GM18951 (cell line): ENCODE results near the gene EPS15.

Experiments
- POLR2A ChIP-seq: IDR thresholded peaks from 4 replicates; pipeline ENCODE4 v1.6.1; 2011; ENCODE audit warnings: mild to moderate bottlenecking; ENCODE audit not compliant: insufficient read length, insufficient read depth; ENCODE audit errors: extremely low read depth
- in situ Hi-C: fragments of 300-500 bp; cut with MboI; formaldehyde crosslinking; loops from one replicate; pipeline ENCODE4 v1.12.0; 2022; ENCODE audit warnings: low sequenced_read_pairs, mixed read lengths, inconsistent platforms; ENCODE audit not compliant: unreplicated experiment

Gene EPS15

DNA sequence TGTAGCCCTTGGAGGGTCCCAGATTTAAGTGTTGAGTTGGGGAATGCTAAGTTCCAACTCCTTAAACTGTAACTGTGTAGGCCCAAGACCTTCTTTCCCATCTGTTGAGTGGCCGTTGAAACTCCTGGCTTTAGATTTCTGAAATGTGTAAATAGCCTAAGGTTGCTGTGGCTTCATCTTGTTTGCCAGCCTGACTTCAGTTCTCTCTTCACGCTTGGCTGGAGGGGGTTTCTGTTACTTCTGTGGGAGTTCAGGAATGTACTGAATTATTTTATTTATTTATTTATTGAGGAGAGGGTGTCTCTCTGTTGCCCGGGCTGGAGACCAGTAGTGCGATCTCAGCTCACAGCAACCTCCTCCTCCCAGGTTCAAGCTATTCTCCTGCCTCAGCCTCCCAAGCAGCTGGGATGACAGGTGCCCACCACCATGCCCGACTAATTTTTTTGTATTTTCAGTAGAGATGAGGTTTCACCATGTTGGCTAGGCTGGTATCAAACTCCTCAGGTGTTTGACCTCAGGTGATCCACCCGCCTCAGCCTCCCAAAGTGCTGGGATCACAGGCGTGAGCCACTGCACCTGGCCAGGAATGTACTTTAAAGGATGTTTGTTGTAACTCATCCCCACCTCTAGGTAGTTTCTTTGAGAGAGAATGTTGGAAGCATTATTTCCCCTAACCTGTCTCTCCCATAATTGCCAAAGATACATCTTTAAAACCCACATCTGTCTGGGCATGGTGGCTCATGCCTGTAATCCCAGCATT is 194.6 kb downstream of the EPS15 start:
- TF ChIP-seq POLR2A = no peak
- in situ Hi-C loops = no loop called here

DNA sequence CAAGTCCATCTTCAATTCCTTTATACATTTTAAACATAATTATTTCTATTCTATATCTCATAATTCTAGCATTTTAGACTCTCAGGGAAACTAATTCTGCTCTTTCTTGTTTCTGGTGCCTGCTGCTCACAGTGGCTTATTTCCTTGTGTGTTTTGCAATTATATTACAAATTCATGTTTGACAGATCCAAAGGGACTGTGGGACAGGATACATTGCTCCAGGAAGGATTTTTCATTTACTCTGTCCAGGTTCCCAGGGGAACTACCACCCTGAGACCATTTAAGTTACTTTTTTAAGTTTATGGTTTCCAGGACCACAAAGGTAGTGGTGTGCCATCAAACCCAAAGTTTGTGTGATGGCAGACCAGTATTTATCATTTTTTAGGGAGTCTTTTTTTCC is 195.3 kb downstream of the EPS15 start:
- in situ Hi-C loops = no loop called here
- TF ChIP-seq POLR2A = no peak

GRCh38 chr1:51322417-51323101 is 196.5 kb downstream of the EPS15 start:
- in situ Hi-C loops = no loop called here
- TF ChIP-seq POLR2A = no peak

DNA sequence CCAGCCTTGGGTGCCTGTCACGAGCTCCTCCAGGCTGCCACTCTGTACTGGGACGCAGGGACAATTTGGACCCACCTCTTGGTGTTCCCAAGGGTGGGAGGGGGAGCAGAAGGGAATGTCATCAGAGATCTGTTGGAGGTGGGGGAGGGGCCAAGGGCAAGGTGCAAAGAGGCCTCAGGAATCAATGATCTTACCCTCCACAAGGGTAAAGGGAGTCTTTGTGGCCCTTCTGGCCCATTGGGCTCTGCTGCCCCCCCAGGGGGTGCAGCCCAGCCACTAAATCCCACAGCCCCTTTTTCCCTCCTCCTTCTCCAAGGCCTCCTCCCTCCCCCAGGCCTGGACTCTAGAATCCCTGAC is 197.2 kb downstream of the EPS15 start:
- TF ChIP-seq POLR2A = no peak
- in situ Hi-C loops = no loop called here

DNA sequence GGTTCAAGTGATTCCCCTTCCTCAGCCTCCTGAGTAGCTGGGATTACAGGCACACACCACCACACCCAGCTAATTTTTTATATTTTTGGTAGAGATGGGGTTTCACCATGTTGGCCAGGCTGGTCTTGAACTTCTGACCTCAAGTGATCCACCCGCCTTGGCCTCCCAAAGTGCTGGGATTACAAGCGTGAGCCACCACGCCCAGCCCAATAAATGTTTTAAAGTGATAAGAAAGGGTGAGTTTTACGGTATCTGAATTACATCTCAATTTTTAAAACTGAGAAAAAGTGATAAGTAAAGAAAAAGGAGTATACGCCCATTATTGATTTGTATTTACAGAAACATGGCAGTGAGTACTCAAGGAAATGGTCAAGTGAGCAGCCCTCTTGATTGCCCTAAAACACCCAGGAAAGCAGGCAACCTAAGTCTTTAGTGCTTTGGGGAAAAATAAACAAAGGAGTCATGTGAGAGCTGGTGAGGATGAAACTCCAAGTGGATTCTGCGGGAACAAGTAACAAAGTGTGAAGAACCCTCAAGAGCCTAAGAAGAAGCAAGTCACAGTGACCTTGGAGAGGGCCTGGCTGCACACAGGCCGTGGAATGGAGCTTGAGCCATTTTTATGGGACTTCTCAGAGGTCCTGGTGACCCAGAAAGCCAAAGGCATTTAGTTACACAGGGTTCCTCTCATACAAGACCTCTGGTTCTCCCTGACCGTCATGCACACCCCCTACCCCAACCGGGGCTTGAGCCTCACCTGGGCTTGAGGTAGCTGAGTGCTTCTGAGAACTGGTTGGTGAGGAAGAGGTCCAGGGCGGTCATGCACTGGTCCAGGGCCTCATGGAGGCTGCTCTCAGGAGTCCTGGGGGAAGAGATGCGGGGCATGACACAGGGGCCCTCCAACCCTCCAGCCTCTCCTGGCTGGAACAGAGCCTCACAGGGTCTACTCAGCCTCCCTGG is 197.8 kb downstream of the EPS15 start:
- no peak for TF ChIP-seq POLR2A
- in situ Hi-C loops = no loop called here

DNA sequence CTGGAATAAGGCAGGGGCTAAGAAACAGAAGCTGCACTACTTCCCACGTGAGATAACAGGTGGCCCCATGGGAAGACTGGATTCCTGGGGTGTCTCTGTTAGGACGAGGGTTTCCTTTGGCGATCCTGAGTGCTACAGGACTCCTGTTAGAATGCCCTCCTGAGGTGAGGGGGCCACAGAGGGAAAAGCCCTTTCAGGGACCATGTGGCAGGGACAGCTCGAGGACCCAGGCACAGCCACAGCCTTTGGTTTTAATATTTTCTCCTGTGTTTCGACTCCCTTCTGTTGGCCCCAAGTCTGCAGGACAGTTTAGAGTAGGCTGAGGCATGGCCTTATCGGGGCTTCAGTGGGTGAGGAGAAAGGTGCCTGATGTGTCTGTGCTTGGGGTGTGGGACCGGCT is 201.3 kb downstream of the EPS15 start:
- no peak for TF ChIP-seq POLR2A
- in situ Hi-C loops = no loop called here

DNA sequence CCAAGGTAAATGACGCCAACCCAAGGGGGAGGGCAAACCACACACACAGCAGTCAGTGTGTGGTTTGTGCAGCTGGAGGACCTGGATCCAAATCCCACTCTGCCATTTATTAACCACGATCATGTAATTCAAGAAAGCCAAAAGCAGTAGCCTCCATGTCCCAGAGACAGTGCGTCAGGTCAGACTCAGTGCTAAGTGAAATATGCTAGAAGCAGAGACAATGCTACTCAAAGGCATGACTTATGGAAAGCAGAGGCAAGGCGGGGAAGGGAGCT is 202.3 kb downstream of the EPS15 start:
- in situ Hi-C loops = no loop called here
- TF ChIP-seq POLR2A = no peak

DNA sequence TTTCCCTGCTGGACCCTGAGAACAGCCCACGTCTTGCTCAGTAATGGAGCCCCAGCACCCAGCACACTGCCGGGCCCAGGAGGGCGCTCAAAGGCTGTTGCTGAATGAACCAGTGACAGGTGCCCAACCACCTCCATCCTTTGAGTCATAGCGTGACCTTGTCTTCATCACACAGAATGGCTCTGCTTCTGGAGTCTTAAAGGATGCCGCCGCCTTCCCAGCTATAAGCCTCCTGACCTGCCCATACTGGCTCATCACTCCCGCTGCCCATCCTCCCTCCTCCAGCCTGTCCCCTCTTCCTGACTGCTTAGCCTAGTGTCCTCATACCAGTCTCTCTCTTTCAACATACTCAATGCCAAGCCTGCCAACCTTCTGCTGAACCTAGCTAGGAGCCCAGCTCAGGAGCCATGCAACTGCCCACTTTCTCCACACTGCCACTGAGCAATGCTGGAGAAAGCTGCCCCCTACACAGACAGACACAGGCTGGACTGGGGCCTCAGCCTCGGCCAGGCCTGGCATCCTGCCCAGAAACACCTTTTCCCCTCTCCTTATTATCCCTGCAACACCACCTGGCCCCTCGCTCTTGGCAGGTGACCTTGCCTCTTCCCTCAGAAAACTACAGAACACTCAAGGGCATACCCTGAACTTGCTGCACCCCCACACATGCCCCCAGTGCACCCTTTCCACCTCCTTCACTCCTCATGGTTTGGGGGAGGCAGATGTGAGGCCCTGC is 202.8 kb downstream of the EPS15 start:
- in situ Hi-C loops = no loop called here
- TF ChIP-seq POLR2A = no peak

GRCh38 chr1:51314974-51315373 is 204.1 kb downstream of the EPS15 start:
- in situ Hi-C loops = no loop called here
- TF ChIP-seq POLR2A = no peak

- in situ Hi-C loops = no loop called here
- TF ChIP-seq POLR2A = no peak
Measured at GRCh38 chr1:51313961-51314777, 204.9 kb downstream of the EPS15 start.

GRCh38 chr1:51313268-51313852 is 205.7 kb downstream of the EPS15 start:
- TF ChIP-seq POLR2A = no peak
- in situ Hi-C loops = no loop called here

GRCh38 chr1:51312718-51313117 is 206.3 kb downstream of the EPS15 start:
- TF ChIP-seq POLR2A = no peak
- in situ Hi-C loops = no loop called here
